Suppressor macrophage treated with lipopolysaccharide for 4 hours (primary cell): ENCODE data around the gene CDYL.
"Not testable (repeated sequence)": the region's sequence is repeated elsewhere in the genome, so short reads cannot be mapped to it uniquely, and the experiment has no call there.

Experiments used
- DNase-seq: peaks from one replicate; pipeline ENCODE4 v3.0.0-alpha.2; 2020

Gene CDYL

DNA sequence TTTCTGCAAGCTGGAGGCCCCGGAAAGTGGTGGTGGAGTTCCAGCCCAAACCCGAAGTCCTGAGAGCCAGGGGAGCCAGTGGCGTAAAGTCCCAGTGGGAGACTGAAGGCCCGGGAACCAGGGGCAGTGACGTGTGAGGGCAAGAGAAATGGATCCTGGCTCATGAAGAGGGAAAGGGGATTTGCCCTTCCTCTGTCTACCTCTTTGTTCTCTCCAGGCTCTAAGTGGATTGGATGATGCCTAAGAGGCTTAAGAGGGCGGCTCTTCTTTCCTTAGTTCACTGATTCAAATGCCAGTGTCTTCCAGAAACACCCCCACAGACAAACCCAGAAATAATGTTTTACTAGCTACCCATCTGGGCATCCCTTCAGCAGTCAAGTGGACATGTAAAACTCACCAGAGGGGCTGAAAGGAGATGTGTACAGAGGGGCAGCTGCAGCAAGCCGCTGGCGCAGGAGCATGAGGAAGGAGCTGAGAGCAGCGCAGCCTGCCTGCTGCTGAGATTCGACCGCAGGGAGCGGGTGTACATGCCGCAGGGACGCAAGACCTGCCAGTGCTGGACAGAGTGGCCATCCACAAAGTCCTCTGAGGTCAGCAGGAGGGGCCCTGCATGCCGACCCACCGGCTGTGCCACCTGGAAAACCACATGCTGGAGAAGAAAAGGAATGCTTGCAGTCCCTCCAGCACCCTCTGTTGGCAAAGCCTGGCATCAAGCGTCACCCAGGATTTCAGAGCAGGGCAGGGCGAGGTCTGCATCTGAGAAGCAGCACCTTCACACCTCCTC, 29.5 kb downstream of the CDYL start:
- peak; percentile 33 for DNase-seq

DNA sequence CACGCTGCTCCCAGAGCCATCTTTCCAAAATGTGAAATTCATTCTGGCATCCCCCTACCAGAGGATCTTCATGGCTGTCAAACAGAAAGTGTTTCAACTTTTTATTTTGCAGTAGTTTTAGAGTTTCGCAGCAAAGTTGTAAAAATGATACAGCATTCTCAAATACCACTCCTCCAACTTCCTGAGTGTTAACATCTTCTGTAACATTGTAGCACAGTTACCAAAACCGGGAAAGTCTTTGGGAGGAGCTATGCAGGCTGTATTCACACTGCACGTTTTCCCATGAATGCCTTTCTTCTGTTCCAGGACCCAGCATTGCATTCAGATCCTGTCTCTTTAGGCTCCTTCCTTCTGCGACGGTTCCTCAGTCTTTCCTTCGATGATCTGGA, 30.1 kb downstream of the CDYL start:
- no peak for DNase-seq

DNA sequence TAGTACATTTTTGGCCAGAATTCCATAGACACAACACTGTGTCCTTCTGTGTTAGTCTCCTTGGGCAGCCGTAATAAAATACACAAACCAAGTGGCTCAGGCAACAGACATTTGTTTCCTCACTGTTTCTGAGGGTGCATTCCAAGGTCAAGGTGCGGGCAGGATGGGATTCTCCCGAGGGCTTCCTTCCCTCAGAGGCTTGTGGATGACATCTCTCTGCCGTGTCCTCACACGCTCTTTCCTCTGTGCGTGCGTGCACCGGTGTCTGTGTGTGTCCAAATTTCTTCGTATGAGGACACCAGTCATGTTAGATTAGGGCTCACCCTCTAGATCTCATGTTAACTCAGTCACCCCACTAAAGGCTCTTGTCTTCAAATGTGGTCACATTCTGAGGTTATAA, 30.6 kb downstream of the CDYL start:
- DNase-seq = no peak

- no peak for DNase-seq
Measured at GRCh38 chr6:4808396-4808795, 32.2 kb downstream of the CDYL start.

- peak; percentile 68 for DNase-seq
Measured at GRCh38 chr6:4809999-4810918, 34.1 kb downstream of the CDYL start.

- DNase-seq = peak; percentile 29
Measured at GRCh38 chr6:4812068-4812467, 35.9 kb downstream of the CDYL start.

DNA sequence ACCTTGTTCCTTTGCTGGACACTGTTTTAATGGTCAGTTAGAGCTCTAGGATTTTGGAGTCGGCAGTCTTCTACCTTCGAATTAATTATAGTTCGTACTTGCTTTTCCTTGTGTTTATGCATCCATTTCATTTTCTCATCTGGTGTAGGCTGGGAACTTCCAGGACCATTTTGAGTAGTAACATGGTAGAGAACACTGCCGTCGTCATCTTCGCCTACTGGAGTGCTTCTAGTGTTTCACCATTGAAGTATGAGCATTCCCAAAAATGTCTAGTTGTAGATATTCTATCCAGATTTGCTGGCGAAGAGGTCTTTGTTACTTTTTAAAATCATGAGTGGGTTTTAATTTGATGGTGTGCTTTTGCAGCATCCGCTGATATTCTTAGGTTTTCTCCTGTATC, 36.9 kb downstream of the CDYL start:
- DNase-seq = no peak

DNA sequence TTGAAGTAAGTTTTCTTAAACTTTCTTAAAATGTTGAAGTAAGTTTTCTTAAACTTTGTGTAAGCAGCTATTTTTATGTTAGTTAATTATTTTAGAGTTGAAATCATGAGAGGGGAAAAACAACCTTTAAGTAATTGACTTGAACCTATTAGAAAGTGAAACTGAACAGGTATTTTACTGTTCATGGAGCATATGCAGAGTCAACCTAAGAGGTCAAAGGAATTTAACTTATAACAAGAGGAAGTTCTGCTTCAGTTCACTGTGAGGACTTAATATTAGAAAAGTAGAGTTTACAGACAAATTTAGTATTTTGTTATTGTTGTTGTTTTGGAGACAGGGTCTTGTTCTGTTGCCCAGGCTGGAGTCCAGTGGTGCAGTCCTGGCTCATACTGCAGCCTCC, 38.0 kb downstream of the CDYL start:
- no peak for DNase-seq

GRCh38 chr6:4814987-4815386, 38.8 kb downstream of the CDYL start:
- no peak for DNase-seq

DNA sequence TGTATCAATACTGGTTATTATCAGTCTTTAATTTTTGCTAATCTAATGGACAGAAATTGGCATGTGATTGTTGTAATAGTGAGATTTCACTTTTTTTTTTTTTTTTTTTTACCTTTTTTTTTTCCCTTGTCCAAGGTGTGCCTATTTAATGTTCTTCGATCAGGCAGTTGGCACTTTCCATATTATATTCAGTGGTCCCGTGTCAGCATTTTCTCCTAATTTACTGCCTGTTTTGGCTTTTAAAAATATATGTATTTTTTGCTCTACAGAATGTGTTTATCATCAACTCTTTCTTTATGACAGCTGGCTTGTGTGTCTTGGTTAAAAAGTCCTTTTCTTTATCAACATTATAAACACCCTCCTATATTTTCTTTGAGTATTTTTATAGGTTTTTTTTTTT, 39.4 kb downstream of the CDYL start:
- no peak for DNase-seq

- no peak for DNase-seq
Measured at GRCh38 chr6:4816904-4817303, 40.7 kb downstream of the CDYL start.

DNA sequence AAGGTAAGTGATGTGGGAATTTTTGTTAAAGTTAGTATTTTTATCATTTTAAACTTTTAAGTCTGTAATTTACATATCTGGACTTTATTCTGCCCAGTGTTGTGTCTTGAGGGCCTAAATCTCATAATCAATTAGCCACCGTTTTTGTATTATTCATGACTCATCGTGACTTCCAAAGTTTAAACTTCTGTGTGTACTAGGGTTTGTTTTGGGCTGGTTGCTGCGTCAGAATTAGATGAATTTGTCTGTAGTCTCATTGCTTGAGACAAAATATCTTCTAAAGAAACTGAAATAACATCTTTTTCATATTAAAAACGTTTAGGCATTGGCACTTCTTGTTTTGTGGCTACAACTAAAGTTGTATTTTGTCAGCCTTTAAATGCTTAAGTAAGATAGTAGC, 41.3 kb downstream of the CDYL start:
- DNase-seq = no peak

GRCh38 chr6:4818272-4818938, 42.2 kb downstream of the CDYL start:
- DNase-seq = no peak

DNA sequence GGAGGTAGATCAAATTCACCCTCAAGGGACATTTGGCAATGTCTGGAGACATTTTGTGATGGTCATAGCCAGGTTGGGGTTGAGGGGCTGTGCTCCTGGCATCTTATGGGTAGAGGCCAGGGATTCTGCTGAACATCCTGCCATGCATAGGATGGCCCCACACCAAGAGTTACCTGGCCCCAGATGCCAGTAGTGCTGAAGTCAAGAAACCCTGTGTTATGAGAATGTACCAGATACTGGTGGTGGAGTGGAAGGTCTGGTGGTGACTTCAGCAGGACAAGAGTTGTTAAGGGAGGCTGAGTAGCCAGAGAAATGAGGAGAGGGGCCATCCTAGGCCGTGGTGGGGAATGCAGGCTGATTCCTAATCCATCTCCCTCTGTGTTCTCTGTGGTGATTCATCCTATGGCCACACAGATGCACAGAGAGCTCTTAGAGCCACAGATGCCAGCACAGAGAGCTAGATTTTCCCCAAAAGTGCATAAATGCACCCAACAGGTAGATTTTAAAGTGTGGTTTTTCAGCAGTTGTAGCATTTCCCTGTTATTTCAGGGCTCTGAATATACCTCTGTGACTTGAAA, 43.6 kb downstream of the CDYL start:
- DNase-seq = no peak

GRCh38 chr6:4820704-4821276, 44.6 kb downstream of the CDYL start:
- DNase-seq = no peak

DNA sequence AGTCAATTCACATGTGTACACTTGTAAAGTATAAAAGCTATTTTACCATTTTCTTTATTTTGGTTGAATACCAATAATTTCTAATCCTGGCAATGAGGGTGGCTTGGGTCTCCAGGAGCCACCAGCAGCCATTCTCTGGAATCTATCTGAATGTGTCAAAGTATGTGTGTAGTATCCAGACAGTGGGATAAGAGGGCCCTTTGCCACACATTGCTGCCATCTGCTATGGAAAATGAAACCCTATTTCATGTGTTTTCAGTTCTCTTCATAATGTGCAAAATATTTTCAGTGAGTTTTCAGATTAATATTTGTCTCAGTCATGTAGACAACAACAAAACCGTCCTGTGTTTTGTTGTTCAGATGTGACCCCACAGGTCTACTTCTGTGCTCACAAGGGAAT, 46.3 kb downstream of the CDYL start:
- no peak for DNase-seq

GRCh38 chr6:4828187-4828698, 52.0 kb downstream of the CDYL start:
- DNase-seq = no peak

DNA sequence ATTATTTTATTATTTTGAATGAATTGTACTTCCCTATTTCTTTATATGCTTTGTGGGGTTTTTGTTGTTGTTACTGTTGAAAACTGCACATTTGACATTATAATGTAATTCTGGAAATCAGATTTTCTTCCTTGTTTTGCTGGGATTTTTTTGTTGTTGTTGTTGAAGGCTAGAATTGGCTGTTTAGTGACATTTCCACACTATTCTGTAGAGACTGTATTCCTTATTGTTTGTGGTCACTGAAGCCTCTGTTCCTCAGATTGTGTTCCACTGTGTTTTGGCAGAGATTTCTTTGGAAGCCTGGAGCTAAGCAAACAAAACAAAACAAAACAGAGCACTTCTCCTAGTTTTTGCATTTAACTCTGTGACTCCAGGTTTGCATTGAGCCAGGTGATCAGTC, 52.9 kb downstream of the CDYL start:
- DNase-seq = no peak

DNA sequence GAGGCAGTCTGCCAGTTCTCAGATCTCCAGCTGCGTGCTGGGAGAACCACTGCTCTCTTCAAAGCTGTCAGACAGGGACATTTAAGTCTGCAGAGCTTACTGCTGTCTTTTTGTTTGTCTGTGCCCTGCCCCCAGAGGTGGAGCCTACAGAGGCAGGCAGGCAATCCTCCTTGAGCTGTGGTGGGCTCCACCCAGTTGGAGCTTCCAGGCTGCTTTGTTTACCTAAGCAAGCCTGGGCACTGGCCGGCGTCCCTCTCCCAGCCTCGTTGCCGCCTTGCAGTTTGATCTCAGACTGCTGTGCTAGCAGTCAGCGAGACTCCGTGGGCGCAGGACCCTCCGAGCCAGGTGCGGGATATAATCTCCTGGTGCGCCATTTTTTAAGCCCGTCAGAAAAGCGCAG, 59.3 kb downstream of the CDYL start:
- not testable (repeated sequence) for DNase-seq

DNA sequence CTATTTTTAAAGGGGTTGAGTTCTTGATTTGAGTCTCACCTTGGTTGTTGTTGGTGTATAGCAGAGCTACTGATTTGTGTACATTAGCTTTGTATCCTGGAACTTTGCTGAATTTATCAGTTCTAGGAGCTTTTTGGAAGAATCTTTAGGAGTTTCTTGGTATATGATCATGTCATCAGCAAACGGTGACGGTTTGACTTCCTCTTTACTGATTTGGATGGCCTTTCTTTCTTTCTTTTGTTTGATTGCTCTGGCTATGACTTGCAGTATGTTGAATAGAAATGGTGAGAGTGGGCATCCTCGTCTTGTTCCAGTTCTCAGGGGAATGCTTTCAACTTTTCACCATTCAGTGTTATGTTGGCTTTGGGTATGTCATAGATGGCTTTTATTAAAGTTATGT, 64.0 kb downstream of the CDYL start:
- no peak for DNase-seq

- DNase-seq = no peak
Measured at GRCh38 chr6:4844108-4844507, 67.9 kb downstream of the CDYL start.

DNA sequence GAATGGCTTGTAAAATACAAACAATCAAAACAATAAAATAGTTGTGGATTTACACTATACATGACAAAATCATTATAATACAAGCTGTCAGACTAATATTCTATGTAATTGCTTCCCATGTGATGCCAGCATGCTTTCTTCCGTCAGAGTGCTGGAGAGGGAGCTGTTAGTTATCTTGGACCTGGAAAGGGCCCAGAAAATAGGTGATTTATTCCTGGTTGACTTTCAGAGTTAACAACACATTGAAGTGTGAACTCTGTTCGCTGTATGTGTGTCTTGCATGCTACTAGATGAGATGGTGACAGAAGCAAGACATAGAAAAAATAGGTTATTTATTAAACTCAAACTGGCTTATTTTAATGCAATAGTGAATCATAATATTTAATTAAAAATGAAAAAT, 70.2 kb downstream of the CDYL start:
- DNase-seq = no peak
